HEK293 (cell line): ENCODE results near the gene PFN3.
A peak's percentile ranks its signal among the peaks of the same experiment; 100 is the strongest.

Experiments used
- CTCF ChIA-PET: fragments of 350-600 bp; formaldehyde crosslinking; extraction: SDS; loops from one replicate; lab custom pipeline; 2021; ENCODE audit warnings: antibody characterized with exemption; lab: Yijun Ruan, JAX
- POLR2A ChIA-PET: fragments of 300-600 bp; formaldehyde crosslinking; extraction: SDS; loops from one replicate; lab custom pipeline; 2020; ENCODE audit warnings: antibody characterized with exemption, inconsistent platforms; lab: Yijun Ruan, JAX
- H3K27ac ChIP-seq: fragments of 200-500 bp; sonication (Bioruptor generic); 2 replicates; pipeline ENCODE4 v1.5.1; 2014; ENCODE audit warnings: low read depth, low read length, control low read depth, inconsistent platforms; ENCODE audit errors: extremely low read depth
- H3K36me3 ChIP-seq, 2 experiments: fragments of 200-500 bp in 1 of 2; sonication (Bioruptor generic) in 1 of 2; 1 replicate in 1 of 2; 2 replicates in 1 of 2; pipeline ENCODE4 v1.5.1; 2014 to 2017; ENCODE audit warnings: inconsistent platforms in 2 of 2, low read length in 2 of 2; ENCODE audit not compliant: control insufficient read depth in 2 of 2, insufficient read depth in 1 of 2
- H3K4me1 ChIP-seq: fragments of 200-500 bp; sonication (Bioruptor generic); 2 replicates; pipeline ENCODE4 v1.5.1; 2014; ENCODE audit warnings: mild to moderate bottlenecking, low read length, inconsistent platforms; ENCODE audit not compliant: control insufficient read depth, insufficient read depth
- H3K4me3 ChIP-seq: 2 replicates; pipeline ENCODE4 v1.5.1; 2011; ENCODE audit warnings: low read depth, mild to moderate bottlenecking, control low read depth, low read length, moderate library complexity
- H3K9me3 ChIP-seq: fragments of 200-500 bp; sonication (Bioruptor generic); 2 replicates; pipeline ENCODE4 v1.5.1; 2014; ENCODE audit warnings: low read depth, low read length, inconsistent platforms; ENCODE audit not compliant: control insufficient read depth, insufficient read depth
- FEZF1 ChIP-seq: fragments of 450-650 bp; formaldehyde crosslinking; IDR thresholded peaks from 2 replicates; pipeline ENCODE4 v1.5.1; 2016; ENCODE audit warnings: missing biosample characterization, missing genetic modification characterization
- GLIS1 ChIP-seq: fragments of 450-650 bp; formaldehyde crosslinking; IDR thresholded peaks from 2 replicates; pipeline ENCODE4 v1.5.1; 2016; ENCODE audit warnings: missing biosample characterization, missing genetic modification characterization
- GLIS2 ChIP-seq: fragments of 450-650 bp; formaldehyde crosslinking; IDR thresholded peaks from 2 replicates; pipeline ENCODE4 v1.5.1; 2016; ENCODE audit warnings: missing biosample characterization, missing genetic modification characterization
- IKZF3 ChIP-seq: fragments of 450-650 bp; IDR thresholded peaks from 2 replicates; pipeline ENCODE4 v1.5.0; 2018; ENCODE audit warnings: missing biosample characterization, mild to moderate bottlenecking, missing genetic modification characterization, moderate library complexity
- KLF7 ChIP-seq: fragments of 450-650 bp; formaldehyde crosslinking; IDR thresholded peaks from 2 replicates; pipeline ENCODE4 v1.5.1; 2016; ENCODE audit warnings: missing biosample characterization, missing genetic modification characterization, borderline replicate concordance
- KLF9 ChIP-seq: fragments of 450-650 bp; formaldehyde crosslinking; IDR thresholded peaks from 2 replicates; pipeline ENCODE4 v1.5.1; 2016; ENCODE audit warnings: missing biosample characterization, missing genetic modification characterization, low read depth
- SALL2 ChIP-seq: fragments of 450-650 bp; formaldehyde crosslinking; IDR thresholded peaks from 2 replicates; pipeline ENCODE4 v1.5.0; 2017; ENCODE audit warnings: missing biosample characterization, mild to moderate bottlenecking, missing genetic modification characterization, borderline replicate concordance
- SP3 ChIP-seq: fragments of 450-650 bp; formaldehyde crosslinking; IDR thresholded peaks from 2 replicates; pipeline ENCODE4 v1.5.1; 2016; ENCODE audit warnings: missing biosample characterization, missing genetic modification characterization
- YY1 ChIP-seq: fragments of 450-650 bp; formaldehyde crosslinking; IDR thresholded peaks from 2 replicates; pipeline ENCODE4 v1.5.1; 2018; ENCODE audit warnings: missing biosample characterization, missing genetic modification characterization
- ZBTB20 ChIP-seq: fragments of 450-650 bp; formaldehyde crosslinking; IDR thresholded peaks from 2 replicates; pipeline ENCODE4 v1.5.1; 2016; ENCODE audit warnings: missing biosample characterization, missing genetic modification characterization
- ZNF121 ChIP-seq: fragments of 450-650 bp; formaldehyde crosslinking; IDR thresholded peaks from 2 replicates; pipeline ENCODE4 v1.5.1; 2016; ENCODE audit warnings: missing biosample characterization, missing genetic modification characterization
- ZNF140 ChIP-seq: fragments of 450-650 bp; formaldehyde crosslinking; IDR thresholded peaks from 2 replicates; pipeline ENCODE4 v1.5.1; 2016; ENCODE audit warnings: missing biosample characterization, missing genetic modification characterization
- ZNF2 ChIP-seq: fragments of 450-650 bp; formaldehyde crosslinking; IDR thresholded peaks from 2 replicates; pipeline ENCODE4 v1.5.1; 2016; ENCODE audit warnings: missing biosample characterization, missing genetic modification characterization
- ZNF335 ChIP-seq: fragments of 450-650 bp; formaldehyde crosslinking; conservative IDR thresholded peaks from 2 replicates; pipeline ENCODE4 v1.5.1; 2016; ENCODE audit warnings: missing biosample characterization, missing genetic modification characterization
- ZNF341 ChIP-seq: fragments of 450-650 bp; formaldehyde crosslinking; IDR thresholded peaks from 2 replicates; pipeline ENCODE4; 2016; ENCODE audit warnings: low read depth, missing biosample characterization, missing genetic modification characterization
- ZNF555 ChIP-seq: fragments of 450-650 bp; formaldehyde crosslinking; conservative IDR thresholded peaks from 2 replicates; pipeline ENCODE4 v1.5.1; 2017; ENCODE audit warnings: missing biosample characterization, mild to moderate bottlenecking, missing genetic modification characterization, inconsistent platforms
- ZNF623 ChIP-seq: fragments of 450-650 bp; formaldehyde crosslinking; IDR thresholded peaks from 2 replicates; pipeline ENCODE4 v1.5.1; 2016; ENCODE audit warnings: missing biosample characterization, missing genetic modification characterization
- ZNF664 ChIP-seq: fragments of 450-650 bp; formaldehyde crosslinking; IDR thresholded peaks from 2 replicates; pipeline ENCODE4 v1.5.1; 2016; ENCODE audit warnings: missing biosample characterization, missing genetic modification characterization
- ZNF768 ChIP-seq: fragments of 450-650 bp; formaldehyde crosslinking; IDR thresholded peaks from 2 replicates; pipeline ENCODE4 v1.5.1; 2018; ENCODE audit warnings: missing biosample characterization, mild to moderate bottlenecking, missing genetic modification characterization
- ZXDB ChIP-seq: fragments of 450-650 bp; formaldehyde crosslinking; IDR thresholded peaks from 2 replicates; pipeline ENCODE4 v1.5.1; 2016; ENCODE audit warnings: missing biosample characterization, missing genetic modification characterization
- TF ChIP-seq, protein P1 (sequence below): fragments of 450-650 bp; formaldehyde crosslinking; IDR thresholded peaks from 2 replicates; pipeline ENCODE4 v1.5.1; 2016; ENCODE audit warnings: missing biosample characterization, missing genetic modification characterization
- TF ChIP-seq, protein P2 (sequence below): fragments of 450-650 bp; formaldehyde crosslinking; IDR thresholded peaks from 2 replicates; pipeline ENCODE4 v1.5.1; 2016; ENCODE audit warnings: missing biosample characterization, missing genetic modification characterization
- TF ChIP-seq, protein P3 (sequence below): fragments of 450-650 bp; formaldehyde crosslinking; IDR thresholded peaks from 2 replicates; pipeline ENCODE4 v1.5.1; 2016; ENCODE audit warnings: missing biosample characterization, missing genetic modification characterization
- TF ChIP-seq, protein P4 (sequence below): fragments of 450-650 bp; formaldehyde crosslinking; IDR thresholded peaks from 2 replicates; pipeline ENCODE4 v1.5.1; 2016; ENCODE audit warnings: missing biosample characterization, missing genetic modification characterization
- TF ChIP-seq, protein P5 (sequence below): fragments of 450-650 bp; formaldehyde crosslinking; IDR thresholded peaks from 2 replicates; pipeline ENCODE4 v1.5.1; 2017; ENCODE audit warnings: missing biosample characterization, missing genetic modification characterization

Gene PFN3

DNA sequence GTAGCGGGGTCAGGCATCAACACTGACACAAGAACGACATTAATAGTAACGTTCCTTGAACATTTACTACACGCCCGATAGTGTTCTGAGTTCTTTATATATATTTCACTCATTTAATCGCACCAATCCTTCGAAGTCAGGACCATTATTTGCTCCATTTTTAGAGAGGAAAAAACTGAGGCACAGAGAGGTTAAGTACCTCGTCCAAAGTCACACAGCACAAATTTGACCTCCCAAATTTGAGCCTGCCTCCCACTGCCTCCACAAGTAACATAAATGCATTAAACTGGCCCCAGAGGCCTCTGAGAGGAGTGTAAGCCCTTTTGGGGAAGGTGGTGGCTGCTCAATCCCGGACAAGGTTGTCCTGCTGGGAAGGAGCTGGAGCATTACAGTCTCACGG, 36.9 kb downstream of the PFN3 start:
- H3K9me3 ChIP-seq = no peaks in the 10 kb centered on the region
- TF ChIP-seq KLF7 (tag by site-specific recombination) (no peak), ZBTB20 (tag by site-specific recombination) (no peak), ZNF121 (tag by site-specific recombination) (no peak), ZNF623 (peak; percentile 7; the same call in 1 of the 2 replicates), IKZF3 (tag by site-specific recombination) (0 out of 2 replicates have a peak, but pooled peaks have one; percentile 2), ZNF768 (tag by site-specific recombination) (peak; percentile 100; the same call in 1 of the 2 replicates), FEZF1 (tag by site-specific recombination) (no peak), YY1 (tag by site-specific recombination) (no peak), ZNF664 (tag by site-specific recombination) (peak; percentile 63; the same call in 1 of the 2 replicates), ZNF555 (tag by site-specific recombination) (no peak), SALL2 (no peak)
- TF ChIP-seq, protein P1, sequence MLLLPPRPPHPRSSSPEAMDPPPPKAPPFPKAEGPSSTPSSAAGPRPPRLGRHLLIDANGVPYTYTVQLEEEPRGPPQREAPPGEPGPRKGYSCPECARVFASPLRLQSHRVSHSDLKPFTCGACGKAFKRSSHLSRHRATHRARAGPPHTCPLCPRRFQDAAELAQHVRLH (tag by site-specific recombination) = peak; percentile 89
- TF ChIP-seq, protein P2, sequence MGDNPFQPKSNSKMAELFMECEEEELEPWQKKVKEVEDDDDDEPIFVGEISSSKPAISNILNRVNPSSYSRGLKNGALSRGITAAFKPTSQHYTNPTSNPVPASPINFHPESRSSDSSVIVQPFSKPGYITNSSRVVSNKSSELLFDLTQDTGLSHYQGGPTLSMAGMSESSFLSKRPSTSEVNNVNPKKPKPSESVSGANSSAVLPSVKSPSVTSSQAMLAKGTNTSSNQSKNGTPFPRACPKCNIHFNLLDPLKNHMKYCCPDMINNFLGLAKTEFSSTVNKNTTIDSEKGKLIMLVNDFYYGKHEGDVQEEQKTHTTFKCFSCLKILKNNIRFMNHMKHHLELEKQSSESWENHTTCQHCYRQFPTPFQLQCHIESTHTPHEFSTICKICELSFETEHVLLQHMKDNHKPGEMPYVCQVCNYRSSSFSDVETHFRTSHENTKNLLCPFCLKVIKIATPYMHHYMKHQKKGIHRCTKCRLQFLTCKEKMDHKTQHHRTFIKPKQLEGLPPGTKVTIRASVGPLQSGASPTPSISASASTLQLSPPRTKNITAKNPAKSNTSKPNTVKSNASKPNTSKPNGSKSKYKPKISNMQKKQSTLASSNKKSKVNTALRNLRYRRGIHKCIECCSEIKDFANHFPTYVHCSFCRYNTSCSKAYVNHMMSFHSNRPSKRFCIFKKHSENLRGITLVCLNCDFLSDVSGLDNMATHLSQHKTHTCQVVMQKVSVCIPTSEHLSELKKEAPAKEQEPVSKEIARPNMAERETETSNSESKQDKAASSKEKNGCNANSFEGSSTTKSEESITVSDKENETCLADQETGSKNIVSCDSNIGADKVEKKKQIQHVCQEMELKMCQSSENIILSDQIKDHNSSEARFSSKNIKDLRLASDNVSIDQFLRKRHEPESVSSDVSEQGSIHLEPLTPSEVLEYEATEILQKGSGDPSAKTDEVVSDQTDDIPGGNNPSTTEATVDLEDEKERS (tag by site-specific recombination) = peak; percentile 59; the same call in 1 of the 2 replicates
- TF ChIP-seq, protein P3, sequence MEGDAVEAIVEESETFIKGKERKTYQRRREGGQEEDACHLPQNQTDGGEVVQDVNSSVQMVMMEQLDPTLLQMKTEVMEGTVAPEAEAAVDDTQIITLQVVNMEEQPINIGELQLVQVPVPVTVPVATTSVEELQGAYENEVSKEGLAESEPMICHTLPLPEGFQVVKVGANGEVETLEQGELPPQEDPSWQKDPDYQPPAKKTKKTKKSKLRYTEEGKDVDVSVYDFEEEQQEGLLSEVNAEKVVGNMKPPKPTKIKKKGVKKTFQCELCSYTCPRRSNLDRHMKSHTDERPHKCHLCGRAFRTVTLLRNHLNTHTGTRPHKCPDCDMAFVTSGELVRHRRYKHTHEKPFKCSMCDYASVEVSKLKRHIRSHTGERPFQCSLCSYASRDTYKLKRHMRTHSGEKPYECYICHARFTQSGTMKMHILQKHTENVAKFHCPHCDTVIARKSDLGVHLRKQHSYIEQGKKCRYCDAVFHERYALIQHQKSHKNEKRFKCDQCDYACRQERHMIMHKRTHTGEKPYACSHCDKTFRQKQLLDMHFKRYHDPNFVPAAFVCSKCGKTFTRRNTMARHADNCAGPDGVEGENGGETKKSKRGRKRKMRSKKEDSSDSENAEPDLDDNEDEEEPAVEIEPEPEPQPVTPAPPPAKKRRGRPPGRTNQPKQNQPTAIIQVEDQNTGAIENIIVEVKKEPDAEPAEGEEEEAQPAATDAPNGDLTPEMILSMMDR (tag by site-specific recombination) = no peak
- TF ChIP-seq, protein P4, sequence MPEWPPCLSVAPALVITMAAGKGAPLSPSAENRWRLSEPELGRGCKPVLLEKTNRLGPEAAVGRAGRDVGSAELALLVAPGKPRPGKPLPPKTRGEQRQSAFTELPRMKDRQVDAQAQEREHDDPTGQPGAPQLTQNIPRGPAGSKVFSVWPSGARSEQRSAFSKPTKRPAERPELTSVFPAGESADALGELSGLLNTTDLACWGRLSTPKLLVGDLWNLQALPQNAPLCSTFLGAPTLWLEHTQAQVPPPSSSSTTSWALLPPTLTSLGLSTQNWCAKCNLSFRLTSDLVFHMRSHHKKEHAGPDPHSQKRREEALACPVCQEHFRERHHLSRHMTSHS = no peak
- CTCF ChIA-PET = interaction anchor here (0.6 to 1.6 kb wide), 3 partner anchors 19 to 38 kb away, joined by 3 to 4 read pairs (median 3); no protein-coding TSS in a partner anchor
- H3K36me3 ChIP-seq = no peaks in the 10 kb centered on the region
- peaks cover 2% of the 10 kb centered on the region; the same call in 1 of the 2 replicates for H3K4me1 ChIP-seq
- POLR2A ChIA-PET = interaction anchor here (0.6 to 1.4 kb wide), 2 partner anchors 11 to 827 kb away, joined by 3 to 7 read pairs; partner anchors contain the start of genes LMAN2 and RNF44
- no peak overlapping the region for H3K27ac ChIP-seq
- peak overlapping the region; percentile 3; the same call in 1 of the 2 replicates for H3K4me3 ChIP-seq

DNA sequence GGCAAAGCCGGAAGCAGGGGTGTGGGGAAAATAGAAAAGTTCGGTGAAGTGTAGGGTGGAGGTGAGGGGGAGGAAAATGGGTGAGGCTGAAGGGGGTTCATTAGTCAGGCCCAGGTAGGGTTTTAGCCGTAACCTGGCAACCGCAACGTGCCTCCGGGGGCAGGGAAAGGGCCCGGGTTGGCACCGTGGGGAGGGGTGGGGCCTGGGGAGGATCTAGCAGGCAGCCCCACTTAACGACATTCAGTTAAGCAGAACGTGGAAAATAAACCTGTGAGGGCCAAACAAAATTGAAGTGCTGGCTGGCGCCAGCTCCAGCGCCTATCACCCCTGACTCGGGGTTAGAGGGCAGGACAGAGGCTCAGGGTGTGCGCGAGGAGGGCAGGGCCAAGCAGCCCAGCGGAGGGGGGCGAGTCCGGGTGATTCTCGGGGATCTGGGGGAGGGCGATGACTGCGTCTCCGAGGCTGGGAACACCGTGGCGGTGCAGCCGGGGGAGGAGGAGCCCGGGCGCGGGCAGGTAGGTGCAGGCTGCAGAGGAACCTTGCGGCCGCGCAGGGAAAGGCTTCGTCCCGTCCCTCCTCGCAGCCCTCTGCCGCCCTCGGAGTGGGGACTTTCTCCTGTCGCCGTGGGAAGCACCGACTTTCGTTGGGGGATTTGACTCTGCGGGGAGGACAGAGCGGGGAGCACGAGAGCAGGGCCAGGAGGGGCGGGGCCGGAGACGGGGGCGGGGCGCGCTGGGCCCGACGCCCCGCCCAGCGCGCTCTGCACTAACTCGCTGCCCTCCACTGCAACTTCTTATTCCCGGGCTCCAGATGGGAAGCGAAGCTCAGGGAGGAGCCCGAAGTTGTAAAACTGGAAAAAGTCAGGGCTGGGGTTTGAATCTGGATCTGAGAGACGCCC, 37.6 kb downstream of the PFN3 start:
- Histone ChIP-seq H3K27ac (no peak overlapping the region), H3K4me1 (peaks cover 2% of the 10 kb centered on the region; the same call in 1 of the 2 replicates), H3K4me3 (peak overlapping the region; percentile 48), H3K9me3 (no peaks in the 10 kb centered on the region), H3K36me3 (no peaks in the 10 kb centered on the region)
- ChIA-PET POLR2A (interaction anchor here (0.6 to 1.4 kb wide), 2 partner anchors 11 to 826 kb away, joined by 3 to 7 read pairs; partner anchors contain the start of genes LMAN2 and RNF44), CTCF (interaction anchor here (1.4 to 1.8 kb wide), 3 partner anchors 8 to 28 kb away, joined by 3 to 6 read pairs (median 4); no protein-coding TSS in a partner anchor)
- peak; percentile 50; the same call in 1 of the 2 replicates for TF ChIP-seq ZNF2 (tag by site-specific recombination)
- TF ChIP-seq ZXDB (tag by site-specific recombination) = peak; percentile 52
- TF ChIP-seq GLIS2 = peak; percentile 97
- peak; percentile 74; the same call in 1 of the 2 replicates for TF ChIP-seq GLIS1 (tag by site-specific recombination)
- TF ChIP-seq KLF9 = peak; percentile 87
- peak; percentile 57 for TF ChIP-seq ZNF335
- TF ChIP-seq, protein P5, sequence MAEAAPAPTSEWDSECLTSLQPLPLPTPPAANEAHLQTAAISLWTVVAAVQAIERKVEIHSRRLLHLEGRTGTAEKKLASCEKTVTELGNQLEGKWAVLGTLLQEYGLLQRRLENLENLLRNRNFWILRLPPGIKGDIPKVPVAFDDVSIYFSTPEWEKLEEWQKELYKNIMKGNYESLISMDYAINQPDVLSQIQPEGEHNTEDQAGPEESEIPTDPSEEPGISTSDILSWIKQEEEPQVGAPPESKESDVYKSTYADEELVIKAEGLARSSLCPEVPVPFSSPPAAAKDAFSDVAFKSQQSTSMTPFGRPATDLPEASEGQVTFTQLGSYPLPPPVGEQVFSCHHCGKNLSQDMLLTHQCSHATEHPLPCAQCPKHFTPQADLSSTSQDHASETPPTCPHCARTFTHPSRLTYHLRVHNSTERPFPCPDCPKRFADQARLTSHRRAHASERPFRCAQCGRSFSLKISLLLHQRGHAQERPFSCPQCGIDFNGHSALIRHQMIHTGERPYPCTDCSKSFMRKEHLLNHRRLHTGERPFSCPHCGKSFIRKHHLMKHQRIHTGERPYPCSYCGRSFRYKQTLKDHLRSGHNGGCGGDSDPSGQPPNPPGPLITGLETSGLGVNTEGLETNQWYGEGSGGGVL (tag by site-specific recombination) = peak; percentile 87
- no peak for TF ChIP-seq ZNF140 (tag by site-specific recombination)
- TF ChIP-seq SP3 = peak; percentile 84
- peak; percentile 96 for TF ChIP-seq ZNF341 (tag by site-specific recombination)
